GM18499 (cell line): ENCODE results near the gene TMEM233.

Source experiments
- ATAC-seq: cut with Tn5 transposase; IDR thresholded peaks from one replicate; pipeline ENCODE4 v1.9.1; 2021; ENCODE audit warnings: moderate number of reproducible peaks; ENCODE audit not compliant: insufficient read depth, unreplicated experiment

TMEM233 gene

GRCh38 chr12:119678459-119678858 lies 84.9 kb downstream of the TMEM233 start:
- ATAC-seq, result no peak

- no peak for ATAC-seq
These were observed 85.5 kb downstream of the TMEM233 start for GRCh38 chr12:119679081-119679480.

GRCh38 chr12:119679490-119679889 lies 85.9 kb downstream of the TMEM233 start:
- ATAC-seq, result no peak

GRCh38 chr12:119681111-119681510 lies 87.5 kb downstream of the TMEM233 start:
- ATAC-seq, result no peak

- no peak for ATAC-seq
These were observed 88.4 kb downstream of the TMEM233 start for GRCh38 chr12:119681728-119682638.

- no peak for ATAC-seq
These were observed 89.2 kb downstream of the TMEM233 start for GRCh38 chr12:119682639-119683252.

GRCh38 chr12:119683413-119683812 lies 89.8 kb downstream of the TMEM233 start:
- ATAC-seq, result no peak

- ATAC-seq, result no peak
These were observed 90.2 kb downstream of the TMEM233 start for GRCh38 chr12:119683816-119684215.

GRCh38 chr12:119684711-119685369 lies 91.3 kb downstream of the TMEM233 start:
- ATAC-seq, result no peak

- no peak for ATAC-seq
These were observed 91.8 kb downstream of the TMEM233 start for GRCh38 chr12:119685375-119685774.

GRCh38 chr12:119686355-119686754 lies 92.8 kb downstream of the TMEM233 start:
- ATAC-seq, result no peak

GRCh38 chr12:119686776-119687175 lies 93.2 kb downstream of the TMEM233 start:
- no peak for ATAC-seq

GRCh38 chr12:119687406-119687805 lies 93.8 kb downstream of the TMEM233 start:
- ATAC-seq, result no peak

- no peak for ATAC-seq
These were observed 94.3 kb downstream of the TMEM233 start for GRCh38 chr12:119687879-119688278.

- no peak for ATAC-seq
These were observed 96.4 kb downstream of the TMEM233 start for GRCh38 chr12:119689935-119690500.

- ATAC-seq, result no peak
These were observed 97.7 kb downstream of the TMEM233 start for GRCh38 chr12:119691202-119691810.

GRCh38 chr12:119692410-119692809 lies 98.8 kb downstream of the TMEM233 start:
- ATAC-seq, result no peak
